OCI-LY1 (cell line): ENCODE measurements around the gene NME2.

Experiments used
- CTCF ChIP-seq: fragments of 200-600 bp; sonication (generic), shearing (Covaris generic); IDR thresholded peaks from 2 replicates; pipeline ENCODE4 v1.5.1; 2017; ENCODE audit warnings: mild to moderate bottlenecking, antibody characterized with exemption, low read length, moderate library complexity, mixed read lengths
- EZH2 ChIP-seq: fragments of 200-600 bp; sonication (generic), shearing (Covaris generic); IDR thresholded peaks from 2 replicates; pipeline ENCODE4 v1.8.0; 2017; ENCODE audit warnings: borderline replicate concordance, mixed run types, mild to moderate bottlenecking, antibody characterized with exemption, low read length, moderate library complexity, mixed read lengths

- TF ChIP-seq CTCF (no peak), EZH2 (no peak)
Measured at GRCh38 chr17:51132964-51133319, 33.3 kb upstream of the NME2 start.
